Bronchial epithelial cell (primary cell): ENCODE data around the gene EXOC6B. TPM values are rescaled to one million over a fixed set of nuclear protein-coding genes. Genes with fewer than 3 reads are reported as not detected.

Source experiments
- DNase-seq: peaks from one replicate; pipeline ENCODE4 v3.0.0-alpha.2; 2010; ENCODE audit warnings: low read depth
- FAIRE-seq: peaks from 2 replicates; lab custom pipeline; 2011; peaks lifted over from hg19 to GRCh38; lab: Jason Lieb, UNC
- H3K27me3 ChIP-seq: 2 replicates; pipeline ENCODE4 v1.5.1; 2011; ENCODE audit warnings: low read length; ENCODE audit not compliant: control insufficient read depth, insufficient read depth
- H3K36me3 ChIP-seq: 2 replicates; pipeline ENCODE4 v1.5.1; 2011; ENCODE audit warnings: low read length; ENCODE audit not compliant: control insufficient read depth, insufficient read depth
- H3K4me3 ChIP-seq: 2 replicates; pipeline ENCODE4 v1.5.1; 2011; ENCODE audit warnings: mild to moderate bottlenecking, low read depth, low read length, control low read depth
- CTCF ChIP-seq: IDR thresholded peaks from 2 replicates; pipeline ENCODE4 v1.5.1; 2011; ENCODE audit warnings: mild to moderate bottlenecking, moderate library complexity, low read length, control low read depth, inconsistent platforms; ENCODE audit not compliant: insufficient read depth, severe bottlenecking
- total RNA-seq: library from RNA; depleted of rRNA; stranded (reverse); fragments of >200 nt; gene quantifications from 2 replicates; pipeline ENCODE4 v1.2.1, GENCODE V29; 2014

Gene EXOC6B
- total RNA-seq, 1 donor from 2014 or later = 26.9 TPM

- H3K4me3 ChIP-seq = no peak overlapping the region
- DNase-seq (no peak), FAIRE-seq (no peak)
- no peaks in the 10 kb centered on the region for H3K27me3 ChIP-seq
- TF ChIP-seq CTCF = no peak
- H3K36me3 ChIP-seq = no peaks in the 10 kb centered on the region
Observed at GRCh38 chr2:72261076-72261475, 564.8 kb downstream of the EXOC6B start.

GRCh38 chr2:72255540-72255939 lies 570.3 kb downstream of the EXOC6B start:
- no peak overlapping the region for H3K4me3 ChIP-seq
- no peak for FAIRE-seq
- H3K36me3 ChIP-seq = no peaks in the 10 kb centered on the region
- DNase-seq = no peak
- H3K27me3 ChIP-seq = no peaks in the 10 kb centered on the region
- no peak for TF ChIP-seq CTCF

GRCh38 chr2:72254831-72255451 lies 570.9 kb downstream of the EXOC6B start:
- no peaks in the 10 kb centered on the region for H3K27me3 ChIP-seq
- no peak overlapping the region for H3K4me3 ChIP-seq
- TF ChIP-seq CTCF = no peak
- DNase-seq = no peak
- H3K36me3 ChIP-seq = no peaks in the 10 kb centered on the region
- no peak for FAIRE-seq

GRCh38 chr2:72238311-72238710 lies 587.5 kb downstream of the EXOC6B start:
- DNase-seq (peak; percentile 34), FAIRE-seq (no peak)
- no peaks in the 10 kb centered on the region for H3K36me3 ChIP-seq
- no peak overlapping the region for H3K4me3 ChIP-seq
- H3K27me3 ChIP-seq = no peaks in the 10 kb centered on the region
- no peak for TF ChIP-seq CTCF

GRCh38 chr2:72237549-72237948 lies 588.3 kb downstream of the EXOC6B start:
- H3K27me3 ChIP-seq = no peaks in the 10 kb centered on the region
- no peak for TF ChIP-seq CTCF
- H3K36me3 ChIP-seq = no peaks in the 10 kb centered on the region
- H3K4me3 ChIP-seq = no peak overlapping the region
- FAIRE-seq = no peak
- no peak for DNase-seq
